GM19452 (cell line): ENCODE data around the gene SLC4A1.

ENCODE experiments used
- ATAC-seq: cut with Tn5 transposase; IDR thresholded peaks from one replicate; pipeline ENCODE4 v1.9.1; 2021; ENCODE audit not compliant: unreplicated experiment

SLC4A1 gene

DNA sequence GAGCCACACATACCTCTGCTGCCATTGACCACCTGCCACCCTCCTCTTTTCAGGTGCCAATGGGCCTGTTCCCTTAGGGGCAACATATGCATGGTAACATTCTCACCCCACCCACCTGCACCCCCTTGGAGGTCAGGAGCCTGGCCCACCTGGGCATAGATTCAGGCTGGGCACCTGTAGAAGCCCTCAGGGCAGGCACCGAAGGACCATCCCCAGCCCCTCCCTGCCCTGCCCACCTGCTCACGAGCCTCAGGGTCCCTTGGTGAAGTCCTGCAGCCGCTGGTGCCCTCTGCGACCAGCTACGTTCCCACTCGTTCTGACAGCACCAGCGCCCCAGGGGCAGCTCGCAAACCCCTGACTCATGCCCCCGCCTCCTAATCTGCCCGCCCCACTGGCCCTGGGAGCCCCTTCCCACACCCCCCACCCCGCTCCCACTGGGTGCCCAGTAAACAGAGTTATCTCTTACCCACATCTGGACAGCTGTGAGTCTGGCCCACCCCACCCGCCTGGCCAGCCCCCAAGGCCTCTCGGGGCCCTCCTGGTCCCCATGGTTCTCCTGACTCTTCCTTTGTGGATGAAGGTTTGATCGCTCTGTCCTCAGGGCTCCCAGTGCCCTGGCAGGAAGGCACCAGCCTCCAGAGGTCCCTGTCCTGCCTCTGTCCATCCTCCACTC is at the start of gene SLC4A1:
TSS of gene SLC4A1 (minus strand) at position 318 of the 673 bp plus-strand sequence. CDS start 5,269 bp downstream, outside the sequence.
- no peak for ATAC-seq

DNA sequence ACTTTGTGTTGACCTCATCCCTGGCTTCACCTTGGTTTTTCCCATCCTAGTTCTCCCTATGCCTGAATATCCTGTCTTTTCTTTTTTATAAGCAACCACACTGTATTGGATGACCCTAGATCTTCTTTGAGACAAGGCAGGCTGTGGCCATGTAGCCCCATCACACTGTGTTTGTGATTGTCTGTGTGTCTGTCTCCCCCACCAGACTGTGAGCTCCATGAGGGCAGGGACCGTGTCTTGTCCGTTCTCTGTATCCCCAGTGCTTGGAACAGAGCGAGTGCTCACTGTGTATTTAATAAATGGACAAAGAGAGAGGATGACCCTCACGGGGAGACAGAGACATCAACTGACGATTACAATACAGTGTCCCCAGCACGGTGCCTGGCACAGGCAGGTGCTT is 49.6 kb upstream of the SLC4A1 start:
- no peak for ATAC-seq

DNA sequence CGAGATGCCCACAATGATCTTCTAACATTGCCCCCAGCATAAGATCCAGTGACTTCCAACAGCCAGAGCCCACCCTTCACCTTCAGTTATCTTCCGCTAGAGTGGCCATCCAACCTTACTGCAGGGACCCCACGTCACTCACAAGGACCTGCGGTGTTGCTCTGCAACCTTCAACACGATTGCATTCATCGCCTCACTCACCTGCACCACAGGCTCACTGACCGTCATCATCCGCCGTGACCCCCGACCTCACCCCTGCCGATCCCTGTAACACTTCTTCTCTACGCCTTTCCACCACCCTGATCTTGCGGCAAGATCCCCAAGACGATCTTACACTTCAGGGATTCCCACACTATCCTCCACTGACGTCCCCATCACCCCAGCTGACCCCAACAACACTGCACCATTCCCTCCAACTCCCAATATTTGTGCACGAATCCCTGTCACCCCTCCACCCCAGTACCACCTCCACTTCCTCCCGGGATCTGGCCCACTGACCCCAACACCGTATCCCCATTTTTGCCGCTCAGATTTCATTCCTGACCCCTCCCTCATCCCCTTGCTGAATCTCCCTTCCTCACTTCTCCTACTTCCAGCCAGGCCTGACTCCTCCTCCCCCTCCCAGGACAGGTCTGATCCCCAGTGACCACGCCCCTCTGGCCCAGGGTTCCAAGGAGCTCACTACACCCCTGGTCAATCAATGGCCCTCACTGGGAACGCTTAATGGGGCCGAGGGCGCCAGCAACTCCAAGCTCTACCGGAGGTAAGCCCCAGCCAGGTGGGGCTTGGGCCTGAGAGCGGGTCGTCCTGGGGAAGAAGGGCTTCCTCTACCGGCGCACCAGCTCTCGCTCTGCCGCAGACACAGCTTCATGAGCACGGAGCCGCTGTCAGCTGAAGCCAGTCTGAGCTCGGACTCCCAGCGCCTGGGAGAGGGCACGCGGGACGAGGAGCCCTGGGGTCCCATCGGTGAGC is 48.1 kb upstream of the SLC4A1 start:
- ATAC-seq, result no peak

DNA sequence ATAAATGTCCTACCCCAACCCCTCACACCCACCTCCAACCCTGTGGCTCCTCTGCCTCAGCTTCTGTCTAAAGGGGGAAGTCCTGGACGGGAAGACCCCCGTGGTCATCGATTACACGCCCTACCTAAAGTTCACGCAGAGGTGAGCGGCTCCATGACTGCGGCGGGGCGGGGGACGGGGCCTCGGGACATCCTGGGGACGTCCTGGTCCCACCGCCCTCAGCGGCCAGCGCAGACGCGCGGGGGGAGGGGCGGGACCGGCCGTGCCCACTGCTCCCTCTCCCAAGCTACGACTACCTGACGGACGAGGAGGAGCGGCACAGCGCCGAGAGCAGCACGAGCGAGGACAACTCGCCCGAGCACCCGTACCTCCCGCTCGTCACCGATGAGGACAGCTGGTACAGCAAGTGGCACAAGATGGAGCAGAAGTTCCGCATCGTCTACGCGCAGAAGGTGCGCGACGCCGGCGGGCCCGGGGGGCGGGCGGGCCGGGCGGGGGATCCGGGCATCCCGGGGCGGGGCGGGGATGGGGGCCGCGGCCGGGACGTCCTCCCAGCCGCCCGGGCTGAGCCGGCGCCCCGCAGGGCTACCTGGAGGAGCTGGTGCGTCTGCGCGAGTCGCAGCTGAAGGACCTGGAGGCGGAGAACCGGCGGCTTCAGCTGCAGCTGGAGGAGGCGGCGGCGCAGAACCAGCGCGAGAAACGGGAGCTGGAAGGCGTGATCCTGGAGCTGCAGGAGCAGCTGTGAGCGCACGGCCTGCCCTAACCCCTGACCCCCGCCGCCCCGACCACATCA is 47.1 kb upstream of the SLC4A1 start:
- no peak for ATAC-seq

DNA sequence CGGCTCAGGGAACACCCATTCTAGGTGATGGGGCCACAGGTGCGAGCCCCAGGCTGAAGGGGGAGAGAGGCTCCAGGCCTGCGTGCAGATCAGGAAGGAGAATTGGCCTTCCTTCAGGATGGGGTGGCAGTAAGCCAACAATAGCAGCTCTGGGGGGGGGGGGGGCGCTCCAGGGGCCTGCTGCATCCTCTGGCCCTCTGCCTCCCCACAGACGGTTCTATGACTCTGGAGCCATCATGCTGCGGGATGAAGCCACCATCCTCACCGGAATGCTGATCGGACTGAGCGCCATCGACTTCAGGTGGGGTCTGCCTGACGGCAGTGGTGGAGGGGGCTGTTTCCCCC is 46.6 kb upstream of the SLC4A1 start:
- no peak for ATAC-seq

DNA sequence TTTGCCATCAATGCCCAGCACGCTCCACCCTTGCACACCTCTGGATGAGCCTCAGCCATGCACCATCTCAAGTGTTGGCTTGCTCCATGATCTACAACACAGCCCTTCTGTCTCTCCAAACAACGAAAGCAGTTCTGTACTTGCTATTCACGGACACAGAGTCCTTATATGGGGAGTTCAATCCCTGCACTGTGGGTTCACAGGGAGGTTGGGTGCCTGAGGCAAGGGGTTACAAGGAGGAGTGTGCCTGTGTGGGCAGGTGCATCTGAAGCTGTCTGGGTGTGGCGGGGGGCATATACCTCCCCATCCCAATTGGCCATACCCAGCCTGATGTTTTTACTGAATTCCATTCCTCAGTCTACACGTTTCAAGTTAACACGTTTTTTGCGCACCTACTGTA is 46.1 kb upstream of the SLC4A1 start:
- no peak for ATAC-seq

DNA sequence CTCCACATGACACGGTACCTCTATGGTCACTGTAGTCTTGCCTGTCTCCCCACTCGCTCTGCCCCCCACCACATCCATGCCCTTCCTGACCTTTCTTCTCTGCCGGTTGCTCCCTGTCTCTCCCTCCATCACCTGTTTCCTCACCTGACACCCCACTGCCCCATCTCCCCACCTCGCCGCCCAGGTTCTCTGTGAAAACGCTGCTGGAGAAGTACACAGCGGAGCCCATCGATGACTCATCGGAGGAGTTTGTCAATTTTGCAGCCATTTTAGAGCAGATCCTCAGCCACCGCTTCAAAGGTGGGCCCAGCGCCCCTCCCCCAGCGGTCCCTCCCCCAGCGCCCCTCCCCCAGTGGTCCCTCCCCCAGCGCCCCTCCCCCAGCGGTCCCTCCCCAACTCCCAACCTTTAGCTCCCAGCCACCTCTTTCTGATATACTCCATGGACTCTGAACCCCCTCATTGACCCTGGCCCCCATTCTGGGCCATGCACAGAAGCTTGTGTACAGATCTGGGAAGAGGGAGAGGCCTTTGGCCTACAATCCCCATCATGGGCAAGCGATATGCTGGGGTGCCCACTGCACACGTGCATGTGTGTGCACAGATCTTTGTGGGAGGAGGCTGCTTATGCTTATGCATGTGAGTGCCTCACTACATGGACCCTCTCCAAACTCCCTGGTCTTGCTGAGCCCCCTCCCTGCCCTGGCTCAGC is 44.6 kb upstream of the SLC4A1 start:
- no peak for ATAC-seq

DNA sequence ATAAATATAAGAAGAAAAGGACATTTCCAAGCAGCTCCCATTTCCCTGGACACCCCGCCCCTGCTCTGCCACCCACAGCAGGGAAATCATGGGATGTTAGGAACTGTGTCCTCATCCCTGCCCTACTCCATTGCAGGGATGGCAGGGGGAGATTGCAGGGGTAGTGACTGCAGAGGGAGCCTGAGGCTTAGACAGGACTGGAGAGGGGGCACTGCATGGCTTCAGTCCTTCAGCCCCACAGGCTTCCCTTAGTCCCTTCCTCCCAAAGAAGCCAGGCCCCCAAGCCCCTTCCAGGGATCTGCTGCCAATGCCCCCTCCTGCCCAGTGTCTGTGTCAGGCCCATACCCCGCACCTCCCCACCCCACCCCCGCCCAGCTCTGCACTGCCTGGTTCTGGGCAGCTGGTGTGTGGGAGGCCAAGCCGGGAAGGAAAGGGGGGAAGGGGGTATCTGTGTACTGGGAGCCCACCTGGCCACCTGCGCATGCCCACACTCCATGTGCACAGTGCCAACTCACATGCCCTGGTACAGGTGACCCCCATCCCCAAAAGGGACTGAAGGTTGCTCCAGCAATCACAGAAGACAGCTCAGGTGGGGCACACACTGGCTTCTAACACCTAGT is 43.7 kb upstream of the SLC4A1 start:
- ATAC-seq, result no peak

DNA sequence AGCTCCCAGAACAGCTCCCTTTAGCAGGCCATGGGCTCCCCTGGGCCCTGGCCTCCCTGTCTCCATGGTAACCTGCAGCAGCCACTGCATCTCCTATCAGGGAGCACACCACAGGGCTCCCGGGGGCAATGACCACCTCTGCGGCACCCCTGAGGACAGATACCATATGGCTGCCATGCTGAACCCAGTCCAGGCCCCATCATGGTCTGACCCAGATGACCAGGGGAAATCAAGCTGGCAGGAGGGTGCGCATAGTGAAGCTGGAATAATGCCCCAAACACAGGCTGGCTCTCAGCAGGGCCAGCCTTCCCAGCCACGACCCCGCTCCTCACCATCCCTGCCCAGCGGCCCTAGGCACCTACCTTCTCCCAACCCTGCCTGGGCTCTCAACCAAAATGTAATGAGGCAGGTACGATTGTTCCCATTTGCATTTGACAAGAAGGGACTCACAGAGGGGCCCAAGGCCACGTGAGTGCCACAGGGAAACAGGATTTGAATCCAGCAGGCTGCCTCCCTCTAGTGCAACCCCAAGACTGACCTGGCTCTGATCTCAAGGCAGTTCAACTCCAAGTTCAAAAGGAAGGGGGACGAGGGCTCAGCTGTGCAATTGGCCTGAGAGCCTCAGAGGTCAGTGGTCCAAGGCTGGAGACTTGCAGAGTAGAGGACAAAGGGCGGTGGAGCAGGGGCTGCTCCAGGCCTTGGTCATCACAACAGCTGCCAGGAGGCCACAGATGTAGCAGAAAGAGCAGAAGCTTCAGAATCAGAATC is 42.9 kb upstream of the SLC4A1 start:
- ATAC-seq, result no peak

DNA sequence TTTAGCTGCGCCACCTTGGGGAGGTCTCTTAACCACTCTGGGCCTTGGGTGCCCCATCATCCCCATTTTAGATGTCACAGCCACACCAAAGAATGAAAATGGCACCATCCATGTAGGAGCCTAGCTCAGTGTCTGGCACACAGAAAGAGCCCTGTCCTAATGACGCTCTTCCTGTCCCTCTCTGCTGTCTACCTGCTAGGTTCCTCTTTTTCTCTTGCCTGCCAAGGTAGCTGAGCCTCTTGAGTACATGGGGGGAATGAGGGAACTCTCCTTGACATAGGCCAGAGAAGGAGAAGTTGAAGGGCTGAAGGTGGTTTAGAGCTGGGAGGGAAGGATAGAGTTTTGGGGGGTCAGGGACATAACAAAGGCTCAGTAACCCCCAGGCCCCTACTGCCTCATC is 42.3 kb upstream of the SLC4A1 start:
- ATAC-seq, result no peak

DNA sequence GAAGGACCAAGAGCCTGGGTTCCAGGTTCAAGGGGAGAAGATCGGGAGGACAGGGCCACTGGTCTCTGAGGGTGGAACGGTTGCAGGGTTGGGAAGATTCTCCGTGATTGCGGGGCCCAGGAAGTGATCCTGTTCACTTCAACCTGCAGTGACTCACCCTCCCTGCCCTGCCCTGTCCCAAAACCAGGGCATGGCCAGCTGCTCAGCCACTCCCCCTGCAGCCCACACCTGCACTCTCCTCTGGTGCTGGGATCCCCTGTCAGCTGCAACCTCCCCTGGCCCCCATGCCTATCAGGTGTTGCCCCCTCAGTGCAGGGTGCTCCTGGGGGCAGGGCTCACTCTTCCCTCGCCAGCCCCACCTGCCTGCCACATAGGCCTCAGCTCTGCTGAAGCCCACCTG is 41.5 kb upstream of the SLC4A1 start:
- no peak for ATAC-seq

DNA sequence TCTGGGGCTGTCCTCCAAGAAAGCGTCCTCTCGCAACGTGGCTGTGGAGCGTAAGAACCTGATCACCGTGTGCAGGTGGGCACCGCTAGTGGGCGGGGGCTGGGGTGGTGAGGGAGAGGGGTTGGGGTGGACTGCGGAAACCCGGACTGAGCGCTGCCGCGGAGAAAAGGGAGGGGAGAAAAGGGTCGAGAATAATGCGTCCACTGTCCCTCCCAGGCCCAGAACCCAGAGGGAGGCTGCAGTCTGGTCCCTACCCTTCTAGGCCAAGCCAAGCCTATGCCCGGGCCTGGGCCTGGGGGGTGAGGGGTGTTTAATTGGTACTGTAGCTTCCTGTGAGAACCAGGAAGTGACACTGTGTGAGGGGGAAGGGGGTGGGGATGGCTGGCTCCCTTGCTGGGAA is 40.9 kb upstream of the SLC4A1 start:
- ATAC-seq, result no peak

DNA sequence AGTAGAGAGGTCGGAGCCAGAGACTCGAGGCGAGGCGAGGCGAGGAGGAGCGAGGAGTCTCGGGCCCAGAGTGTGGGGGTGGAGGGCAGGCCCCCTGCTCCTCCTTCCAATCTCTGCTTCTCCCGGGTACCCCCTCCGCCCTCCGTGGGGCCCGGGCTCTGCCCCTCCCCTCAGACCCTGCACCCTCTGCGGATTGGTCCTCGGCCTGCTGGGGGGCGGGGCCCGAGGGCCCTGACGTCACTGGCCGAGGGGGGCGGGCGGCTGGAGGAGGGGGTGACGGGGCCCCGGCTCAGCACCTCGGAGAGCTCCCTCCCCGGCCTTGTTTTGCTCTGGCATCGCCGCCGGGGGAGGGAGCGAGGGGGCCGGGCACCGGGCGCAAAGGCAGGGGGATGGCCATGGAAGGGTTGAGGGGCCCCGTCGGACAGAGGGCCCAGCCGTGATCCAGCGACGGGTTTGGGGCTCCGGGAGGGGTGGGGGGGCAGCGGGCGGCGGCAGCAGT is 40.4 kb upstream of the SLC4A1 start, which contains the start of gene RUNDC3A:
TSS of gene RUNDC3A (plus strand) at position 282 of the 499 bp plus-strand sequence. CDS start 232 bp downstream, outside the sequence.
- no peak for ATAC-seq

DNA sequence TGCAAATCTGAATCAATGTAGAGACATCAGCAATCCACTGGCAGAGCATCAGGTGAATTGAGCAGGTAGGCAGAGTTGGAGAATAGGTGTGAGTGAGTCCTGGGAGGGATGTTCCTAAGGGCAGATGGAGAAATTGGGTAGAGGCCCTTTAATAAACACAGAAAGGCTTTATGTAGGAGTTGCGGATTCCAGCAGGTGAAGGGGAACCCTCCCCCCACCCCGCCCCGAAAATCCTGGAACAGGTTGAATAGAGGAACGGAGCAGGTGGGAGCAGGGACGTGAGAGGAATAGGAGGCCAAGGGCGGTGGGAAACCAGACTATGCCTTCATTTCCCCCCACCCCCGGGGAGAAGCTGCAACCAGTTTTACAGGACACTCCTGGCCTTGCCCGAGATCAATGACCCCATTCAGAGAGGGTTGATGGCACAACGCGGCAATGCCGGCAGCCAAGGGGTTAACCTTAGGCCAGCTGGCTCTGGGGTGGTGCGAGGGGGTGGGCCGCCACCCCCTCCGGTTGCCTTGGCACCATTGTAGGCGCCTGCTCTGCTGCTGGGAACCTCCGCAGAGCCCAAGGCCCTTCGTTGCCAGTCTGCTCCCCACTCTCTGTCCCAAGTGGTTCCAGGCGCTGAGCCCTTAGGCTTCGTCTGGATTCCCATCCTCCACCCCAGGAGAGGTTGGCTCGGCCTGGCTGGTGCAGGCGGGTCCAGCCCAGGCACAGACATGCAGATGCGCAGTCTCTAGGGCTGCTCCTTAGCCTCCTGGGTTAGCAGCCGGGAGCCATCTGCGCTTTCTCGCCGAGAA is 39.7 kb upstream of the SLC4A1 start:
- no peak for ATAC-seq

DNA sequence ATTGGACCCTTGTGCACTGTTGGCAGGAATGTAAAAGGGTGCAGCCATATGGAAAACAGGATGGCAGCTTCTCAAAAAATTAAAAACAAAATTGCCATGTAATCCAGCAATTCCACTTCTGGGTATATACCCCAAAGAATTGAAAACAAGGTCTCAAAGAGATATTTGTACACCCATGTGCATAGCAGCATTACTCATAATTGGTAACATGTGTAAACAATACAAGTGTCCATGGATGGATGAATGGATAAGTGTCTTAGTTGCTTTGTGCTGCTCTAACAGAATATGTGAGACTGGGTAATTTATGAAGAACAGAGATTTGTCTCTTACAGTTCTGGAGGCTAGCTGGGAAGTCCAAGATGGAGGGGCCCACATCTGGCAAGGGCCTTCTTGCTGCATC is 36.7 kb upstream of the SLC4A1 start:
- ATAC-seq, result no peak

DNA sequence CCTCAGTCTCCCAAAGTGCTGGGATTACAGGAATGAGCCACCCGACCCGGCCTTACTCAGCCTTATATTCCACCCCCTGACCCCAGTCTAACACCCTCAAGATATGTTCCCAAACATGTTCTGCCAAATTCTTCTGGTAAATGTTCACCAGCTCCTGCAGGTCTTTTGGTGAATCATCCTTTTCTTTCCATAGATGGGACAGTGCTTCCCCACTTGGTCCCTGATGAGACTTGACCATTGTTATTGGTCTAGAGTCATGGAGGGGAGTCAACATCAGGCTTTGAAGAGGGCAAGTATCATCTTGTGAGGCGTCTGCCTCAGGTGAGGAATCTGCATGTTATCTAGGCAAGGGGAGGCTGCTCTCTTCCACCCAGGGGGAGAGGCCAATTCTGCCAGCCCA is 30.0 kb upstream of the SLC4A1 start:
- ATAC-seq, result no peak

DNA sequence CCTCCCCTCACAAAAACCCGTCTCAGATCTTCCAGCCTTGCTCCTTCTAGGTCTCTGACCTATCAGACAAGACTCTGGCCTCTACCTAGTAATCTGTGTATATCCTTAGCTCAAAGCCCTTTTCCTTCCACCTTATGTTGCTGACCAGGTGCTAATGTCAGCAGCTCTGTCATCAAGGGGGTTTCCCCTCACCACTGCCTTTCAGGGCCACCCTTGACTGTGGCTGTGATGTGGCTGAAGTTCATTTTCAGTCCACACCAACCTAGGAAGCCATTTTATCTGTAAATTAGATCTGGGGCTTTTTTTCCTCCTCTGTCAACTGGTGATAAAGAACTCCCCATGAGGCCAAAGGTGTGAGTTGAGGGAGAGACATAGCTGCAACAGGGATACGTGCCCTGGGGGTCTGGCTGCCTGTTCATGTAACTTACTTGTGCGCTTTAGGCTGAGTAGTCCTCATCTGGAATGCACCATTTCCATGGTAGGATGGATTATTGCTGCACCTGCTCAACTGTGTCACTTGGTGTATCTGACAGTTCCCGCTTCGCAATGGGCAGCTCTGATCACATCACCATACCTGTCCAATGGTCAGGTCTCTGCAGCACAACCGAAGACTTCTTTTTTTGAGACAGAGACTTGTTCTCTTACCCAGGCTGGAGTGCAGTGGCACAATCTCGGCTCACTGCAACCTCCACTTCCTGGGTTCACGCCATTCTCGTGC is 25.7 kb upstream of the SLC4A1 start:
- no peak for ATAC-seq

DNA sequence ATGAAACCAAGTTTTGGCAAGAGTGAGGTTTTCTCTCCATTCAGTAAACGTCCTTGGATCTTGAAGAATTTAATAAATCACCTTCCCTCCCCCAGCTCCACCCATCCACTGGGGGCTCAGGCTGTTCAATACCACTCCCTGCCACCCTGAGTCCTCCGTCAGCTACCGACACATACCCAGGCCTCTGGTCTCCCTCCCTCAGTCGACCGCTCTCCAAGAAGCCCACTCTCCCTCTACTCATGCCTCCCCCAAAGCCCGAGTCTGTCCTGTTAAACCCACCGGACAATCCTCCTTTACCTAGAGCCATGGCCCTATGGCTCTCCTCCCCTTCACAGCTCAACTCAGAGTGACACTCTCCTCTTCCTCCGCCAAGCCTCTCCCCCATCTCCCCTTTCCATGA is 19.7 kb upstream of the SLC4A1 start:
- no peak for ATAC-seq
